Right cardiac atrium (tissue), 5 donors: ENCODE measurements around the gene PBX3. TPM values are rescaled to one million over a fixed set of nuclear protein-coding genes. Genes with fewer than 3 reads are reported as not detected.

Experiments used
- ATAC-seq, 2 donors: fragments of 200-7000 bp; cut with Tn5 transposase; one replicate each; pipeline versions ENCODE4 v1.8.0 to v1.9.1; 2020; ENCODE audit warnings: moderate library complexity in 2 of 2, mild to moderate bottlenecking in 1 of 2
- DNase-seq, 3 donors: peaks; one replicate each; pipeline ENCODE4 v3.0.0-alpha.2; 2020
- H3K27ac ChIP-seq: one replicate; pipeline ENCODE4 v1.5.1; 2013; ENCODE audit warnings: mild to moderate bottlenecking, low read length, control low read depth, moderate library complexity
- H3K27me3 ChIP-seq: one replicate; pipeline ENCODE4 v1.6.1; 2013; ENCODE audit not compliant: control insufficient read depth, insufficient read depth
- H3K4me1 ChIP-seq: one replicate; pipeline ENCODE4 v1.6.1; 2013; ENCODE audit warnings: low read length; ENCODE audit not compliant: control insufficient read depth, insufficient read depth
- H3K4me3 ChIP-seq: one replicate; pipeline ENCODE4 v1.5.1; 2013; ENCODE audit warnings: low read length, control low read depth
- H3K9me3 ChIP-seq: one replicate; pipeline ENCODE4 v1.6.1; 2013; ENCODE audit warnings: low read length; ENCODE audit not compliant: control insufficient read depth
- WGBS: extraction: QIAGEN DNeasy Blood & Tissue Kit; methylation state at CpG from one replicate; pipeline ENCODE4 v1.1.7; 2013; 5-methylcytosine and 5-hydroxymethylcytosine counted together
- intact Hi-C, 4 donors: fragments of 100-400 bp; cut with DNase I; formaldehyde crosslinking; loops; one replicate each; pipeline versions ENCODE4 v1.11.0 to v1.14.0; 2022 to 2023
- polyA plus RNA-seq: library from polyadenylated mRNA; stranded (reverse); fragments of 200-250 nt; gene quantifications from one replicate; pipeline ENCODE4 v1.2.3, GENCODE V29; 2013
- total RNA-seq, 4 donors: library from RNA; stranded (reverse); fragmentation: NEBNext Ultra II Directional; extraction: Animal tissue kit (Norgen Biotek cat#: 25700); gene quantifications; one replicate each; pipeline ENCODE4 v1.2.1, GENCODE V29; 2021
- donor health status: healthy with polysubstance abuse.
- donor health status: DM: no; HTN: yes; CAD: no.
- donor health status: DM: no; HTN: no; CAD: no.
- donor health status: DM: no; HTN: yes; CAD: no; lungs with severe emphysema.
- donor health status: DM: yes; HTN: yes; CAD: no.

PBX3 gene
- total and polyA plus RNA-seq, 5 donors, result 47.6 to 107 (median 88.4) TPM

DNA sequence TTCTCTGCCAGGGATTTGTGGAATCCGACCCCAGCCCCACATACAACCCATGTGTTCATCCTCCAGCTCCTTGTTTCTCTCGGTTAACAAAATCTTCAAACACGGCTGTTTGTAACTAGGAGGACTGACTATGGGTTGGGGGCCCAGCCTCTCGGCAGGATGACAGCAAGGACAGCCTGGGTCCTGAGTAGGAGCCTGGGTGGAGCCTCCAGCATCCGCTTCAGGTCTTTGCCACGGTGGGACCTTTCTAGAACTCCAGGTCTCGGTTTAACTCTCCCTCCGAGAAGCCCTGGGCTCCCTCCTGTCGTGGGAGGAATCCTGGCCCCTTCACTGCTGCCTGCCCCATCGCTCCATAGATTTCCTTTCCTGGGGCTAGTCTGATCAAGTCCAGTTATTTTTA, 248.5 kb downstream of the PBX3 start:
- 84% methylated on average over 10 of the region's 10 CpGs for WGBS
- H3K27me3 ChIP-seq, result no peaks in the 10 kb centered on the region
- no peak overlapping the region for H3K27ac ChIP-seq
- no peak for DNase-seq
- intact Hi-C loops, result no loop called here
- no peaks in the 10 kb centered on the region for H3K9me3 ChIP-seq
- no peak overlapping the region for H3K4me3 ChIP-seq
- no peaks in the 10 kb centered on the region for H3K4me1 ChIP-seq
- ATAC-seq, result no peak

GRCh38 chr9:125996791-125997190, 249.6 kb downstream of the PBX3 start:
- ATAC-seq (no peak), DNase-seq (peak in 1 of 3 donors; percentile 30)
- no peak overlapping the region for H3K4me3 ChIP-seq
- intact Hi-C loops, result no loop called here
- WGBS, result 89% methylated on average over 10 of the region's 10 CpGs
- no peak overlapping the region for H3K27ac ChIP-seq
- H3K27me3 ChIP-seq, result no peaks in the 10 kb centered on the region
- no peaks in the 10 kb centered on the region for H3K4me1 ChIP-seq
- no peaks in the 10 kb centered on the region for H3K9me3 ChIP-seq

DNA sequence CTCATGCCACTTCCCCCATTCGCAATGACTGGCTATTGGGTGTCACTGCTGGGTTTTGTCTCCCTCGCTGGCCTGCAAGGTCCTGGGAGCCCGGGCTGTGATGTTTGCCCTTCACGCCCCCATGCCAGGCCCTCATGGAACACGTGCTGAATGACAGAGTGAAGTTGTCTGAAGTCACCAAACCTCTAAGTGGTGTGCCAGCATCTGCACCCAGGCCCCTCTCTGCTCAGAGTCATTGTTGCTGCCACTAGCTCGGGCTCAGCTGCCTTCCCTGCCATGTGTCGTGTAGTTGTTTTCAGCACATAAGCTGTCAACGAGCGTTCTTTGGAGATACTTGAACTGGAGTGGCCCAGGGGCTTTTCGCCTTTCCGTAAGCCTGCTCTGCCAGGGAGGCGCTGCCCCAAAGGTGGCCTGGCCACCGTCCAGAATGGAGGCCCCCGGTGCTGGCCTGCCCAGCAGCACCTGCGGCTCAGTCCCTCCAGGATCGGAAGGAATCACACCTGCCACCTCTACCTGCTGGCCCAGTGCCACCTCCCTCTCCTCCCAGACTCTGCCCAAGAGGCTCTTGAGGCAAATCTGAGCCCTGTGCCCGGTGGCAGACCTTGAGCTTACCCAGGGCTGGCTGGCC, 250.1 kb downstream of the PBX3 start:
- intact Hi-C loops, result no loop called here
- ATAC-seq, result peak in 1 of 2 donors; percentile 23

DNA sequence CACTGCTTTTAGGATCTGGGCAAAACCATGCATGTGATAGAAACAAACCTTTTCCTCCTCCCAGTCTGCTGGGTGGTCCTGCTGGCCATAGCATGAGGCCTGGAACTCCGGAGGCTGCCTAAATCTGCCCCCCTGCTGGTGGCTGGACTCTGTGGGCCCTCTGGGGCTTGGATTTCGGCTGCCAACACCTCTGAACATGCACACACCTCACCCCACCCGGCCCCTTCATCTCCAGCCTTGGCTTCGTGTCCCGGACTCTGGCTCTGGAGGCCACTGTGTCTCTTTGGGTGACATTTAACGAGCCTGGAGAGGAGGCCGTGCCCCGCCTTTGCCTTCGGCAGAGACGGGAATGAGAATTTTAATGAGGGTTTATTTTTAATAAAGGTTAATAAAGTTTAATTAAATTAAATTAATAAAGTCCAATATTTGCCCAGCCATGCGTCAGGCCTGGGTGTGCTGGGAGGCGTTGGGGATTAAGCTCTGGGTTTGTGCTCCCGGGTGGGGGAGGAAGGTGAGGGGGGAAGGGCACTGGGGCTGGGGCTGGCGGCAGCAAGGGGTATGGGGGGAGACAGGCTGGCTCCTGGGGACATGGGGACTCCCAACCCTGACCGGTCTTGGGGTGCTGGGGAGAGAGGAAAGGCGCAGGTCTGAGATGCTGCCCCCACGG, 251.8 kb downstream of the PBX3 start:
- Histone ChIP-seq H3K9me3 (no peaks in the 10 kb centered on the region), H3K27ac (no peak overlapping the region), H3K27me3 (no peaks in the 10 kb centered on the region), H3K4me1 (no peaks in the 10 kb centered on the region), H3K4me3 (no peak overlapping the region)
- DNase-seq (peak in 1 of 3 donors; percentile 7), ATAC-seq (no peak)
- WGBS, result 73% methylated on average over 17 of the region's 17 CpGs
- intact Hi-C loops, result no loop called here

More for the DNA sequence above, 250.1 kb downstream of the PBX3 start:
- peak in 1 of 3 donors; percentile 50 for DNase-seq
- no peak overlapping the region for H3K4me3 ChIP-seq
- no peaks in the 10 kb centered on the region for H3K4me1 ChIP-seq
- no peaks in the 10 kb centered on the region for H3K27me3 ChIP-seq
- no peaks in the 10 kb centered on the region for H3K9me3 ChIP-seq
- 74% methylated on average over 17 of the region's 17 CpGs for WGBS
- no peak overlapping the region for H3K27ac ChIP-seq

- no peaks in the 10 kb centered on the region for H3K27me3 ChIP-seq
- no peak overlapping the region for H3K4me3 ChIP-seq
- ATAC-seq (no peak), DNase-seq (no peak)
- H3K4me1 ChIP-seq, result no peaks in the 10 kb centered on the region
- 68% methylated on average over 2 of the region's 2 CpGs for WGBS
- H3K27ac ChIP-seq, result no peak overlapping the region
- no peaks in the 10 kb centered on the region for H3K9me3 ChIP-seq
- intact Hi-C loops, result no loop called here
These were observed 252.3 kb downstream of the PBX3 start for GRCh38 chr9:125999504-125999881.

DNA sequence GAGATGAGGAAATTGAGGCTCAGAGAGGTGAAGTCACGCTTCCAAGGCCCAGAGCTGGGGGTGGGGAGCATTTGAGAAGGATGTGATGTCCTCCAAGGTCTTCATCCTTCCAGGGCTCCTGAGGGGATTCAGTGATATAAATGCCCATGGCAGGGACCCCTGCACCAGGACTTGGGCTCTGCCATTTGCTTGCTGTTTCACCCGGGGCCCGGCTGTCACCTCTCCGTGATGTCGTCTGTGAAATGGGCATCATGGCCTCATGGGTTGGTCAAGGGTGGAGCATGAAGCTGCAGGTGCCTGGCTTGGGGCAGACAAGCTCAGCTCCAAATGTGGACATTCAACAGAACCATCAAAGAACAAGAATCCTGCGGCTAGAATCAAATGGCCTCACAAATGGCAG, 253.1 kb downstream of the PBX3 start:
- H3K4me3 ChIP-seq, result no peak overlapping the region
- no peaks in the 10 kb centered on the region for H3K9me3 ChIP-seq
- H3K27ac ChIP-seq, result no peak overlapping the region
- no peak for DNase-seq
- no peaks in the 10 kb centered on the region for H3K4me1 ChIP-seq
- no peaks in the 10 kb centered on the region for H3K27me3 ChIP-seq
- 93% methylated on average over 6 of the region's 6 CpGs for WGBS
- intact Hi-C loops, result no loop called here
- ATAC-seq, result no peak

DNA sequence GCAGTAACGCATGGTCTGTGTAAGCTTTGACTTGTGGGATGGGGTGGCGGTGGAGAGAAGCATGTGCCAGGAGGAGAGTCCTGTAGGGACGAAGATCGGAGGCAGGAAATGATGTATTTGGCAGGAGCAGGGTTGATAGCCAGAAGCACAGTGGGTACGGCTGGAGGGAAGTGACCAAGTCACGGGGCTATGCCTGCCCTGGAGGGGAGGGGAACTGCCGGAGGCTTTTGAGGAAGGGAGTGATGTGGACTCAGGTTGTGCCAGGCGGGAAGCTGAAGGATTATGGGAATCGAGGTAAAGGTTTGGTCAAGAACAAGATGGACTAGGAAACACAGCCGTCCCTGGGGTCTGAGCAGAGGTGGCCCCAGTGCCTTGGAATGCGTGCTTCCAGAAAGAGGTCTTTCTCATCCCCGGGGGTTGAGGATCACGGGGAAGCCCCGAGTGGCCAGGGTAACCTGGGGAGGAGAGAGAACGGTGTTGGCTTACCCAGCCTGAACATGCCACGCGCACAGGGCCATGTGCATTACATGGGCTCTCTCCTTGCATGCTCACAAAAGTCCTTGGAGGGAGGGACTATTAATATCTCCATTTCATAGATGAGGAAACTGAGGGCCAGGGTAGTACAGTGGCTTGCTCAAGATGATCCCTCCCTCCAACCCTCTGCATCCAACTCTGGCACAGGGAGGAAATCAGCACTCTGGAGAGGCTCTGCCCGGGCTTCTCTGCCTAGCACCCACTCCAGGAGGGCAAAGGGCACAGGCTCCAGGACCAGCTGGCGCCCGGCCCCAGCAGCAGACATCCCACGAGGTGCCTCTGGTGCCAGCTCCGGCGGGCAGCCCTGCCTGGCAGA, 253.8 kb downstream of the PBX3 start:
- H3K27me3 ChIP-seq, result no peaks in the 10 kb centered on the region
- ATAC-seq (peak; percentile 89 to 91), DNase-seq (peak; percentile 58 to 89 (median 87))
- WGBS, result 62% methylated on average over 23 of the region's 23 CpGs
- no peak overlapping the region for H3K27ac ChIP-seq
- no peak overlapping the region for H3K4me3 ChIP-seq
- H3K9me3 ChIP-seq, result no peaks in the 10 kb centered on the region
- intact Hi-C loops, result no loop called here
- no peaks in the 10 kb centered on the region for H3K4me1 ChIP-seq

- ATAC-seq (peak in 1 of 2 donors; percentile 7), DNase-seq (no peak)
- intact Hi-C loops, result no loop called here
- Histone ChIP-seq H3K4me1 (no peaks in the 10 kb centered on the region), H3K4me3 (no peak overlapping the region), H3K27me3 (no peaks in the 10 kb centered on the region), H3K9me3 (no peaks in the 10 kb centered on the region), H3K27ac (no peak overlapping the region)
- 74% methylated on average over 24 of the region's 24 CpGs for WGBS
These were observed 254.5 kb downstream of the PBX3 start for GRCh38 chr9:126001581-126002225.

DNA sequence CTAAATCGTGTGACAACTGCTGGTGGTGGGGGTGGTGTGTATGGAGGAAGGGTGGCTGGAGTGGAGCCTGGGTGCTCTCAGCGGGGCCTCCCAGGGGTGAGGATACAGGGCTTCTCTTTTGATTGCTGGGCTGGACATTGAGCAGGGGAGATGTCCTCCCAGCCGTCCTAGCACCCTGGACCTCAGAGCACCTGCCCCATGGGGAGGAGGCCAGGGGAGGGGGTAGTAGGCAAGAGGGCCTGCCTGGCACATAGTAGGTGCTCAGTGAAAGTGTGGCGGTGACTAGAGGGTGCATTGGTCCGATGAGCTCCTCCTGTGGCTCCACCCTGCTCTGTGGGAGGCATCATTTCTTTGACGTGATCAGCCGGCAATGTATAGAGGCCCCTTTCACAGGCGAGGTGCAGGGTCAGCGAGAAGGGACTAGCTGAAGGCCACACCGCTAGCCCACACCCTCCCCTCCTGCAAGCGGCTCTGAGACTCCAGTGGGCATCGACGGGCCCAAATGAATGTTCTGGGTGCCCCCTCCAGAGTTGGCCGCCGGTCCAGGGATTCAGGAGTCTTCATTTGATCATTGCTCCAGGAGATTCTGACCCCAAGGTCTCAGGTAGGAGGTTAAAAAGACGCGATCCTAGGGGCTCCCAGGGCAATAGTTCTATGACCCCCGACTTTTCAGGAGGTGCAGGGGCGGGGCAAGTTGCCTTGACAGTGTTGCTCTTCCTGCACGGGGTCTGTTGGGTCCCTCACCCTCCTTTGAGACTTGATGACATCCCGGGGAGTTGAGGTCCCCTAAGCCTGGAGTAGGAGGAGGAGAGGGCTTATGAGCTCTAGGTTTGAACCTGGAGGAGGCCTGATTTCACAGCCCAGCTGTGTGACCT, 255.5 kb downstream of the PBX3 start:
- no peaks in the 10 kb centered on the region for H3K4me1 ChIP-seq
- H3K27ac ChIP-seq, result no peak overlapping the region
- H3K27me3 ChIP-seq, result no peaks in the 10 kb centered on the region
- WGBS, result 87% methylated on average over 21 of the region's 21 CpGs
- no peak overlapping the region for H3K4me3 ChIP-seq
- intact Hi-C loops, result no loop called here
- ATAC-seq (no peak), DNase-seq (peak in 1 of 3 donors; percentile 30)
- H3K9me3 ChIP-seq, result peaks cover 3% of the 10 kb centered on the region

GRCh38 chr9:126009047-126009446, 261.9 kb downstream of the PBX3 start:
- WGBS, result 89% methylated on average over 2 of the region's 2 CpGs
- intact Hi-C loops, result no loop called here
- no peaks in the 10 kb centered on the region for H3K27me3 ChIP-seq
- DNase-seq (no peak), ATAC-seq (no peak)
- H3K27ac ChIP-seq, result no peak overlapping the region
- no peaks in the 10 kb centered on the region for H3K4me1 ChIP-seq
- H3K4me3 ChIP-seq, result no peak overlapping the region
- peaks cover 10% of the 10 kb centered on the region for H3K9me3 ChIP-seq
